HG03520 (cell line): Measurements from ENCODE around the gene UNC5C.

Experiments used
- ATAC-seq: cut with Tn5 transposase; IDR thresholded peaks from one replicate; pipeline ENCODE4 v1.9.1; 2021; ENCODE audit warnings: mild to moderate bottlenecking, moderate library complexity; ENCODE audit not compliant: unreplicated experiment

Gene UNC5C

DNA sequence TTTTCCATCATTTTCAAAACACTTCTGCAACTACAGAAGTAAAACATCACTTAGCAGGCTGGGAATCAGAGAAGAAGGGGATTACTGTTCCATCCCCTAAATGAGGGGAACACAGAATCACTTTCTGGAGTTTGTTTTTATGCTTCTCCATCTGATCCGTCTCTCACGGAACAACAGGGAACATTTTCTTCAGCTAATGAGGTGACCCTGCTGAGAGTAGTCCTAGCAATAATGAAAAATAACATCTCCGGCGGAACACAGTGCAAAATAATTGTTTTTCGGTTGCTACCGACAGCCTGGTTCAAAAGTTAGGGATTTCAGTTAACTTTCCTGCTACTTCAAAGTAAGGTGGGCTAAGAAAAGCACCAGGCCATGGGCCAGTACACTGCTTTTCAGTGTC, 322.9 kb downstream of the UNC5C start:
- no peak for ATAC-seq

GRCh38 chr4:95224402-95224801, 324.4 kb downstream of the UNC5C start:
- no peak for ATAC-seq

- ATAC-seq = no peak
Observed at GRCh38 chr4:95220205-95221175, 328.3 kb downstream of the UNC5C start.

DNA sequence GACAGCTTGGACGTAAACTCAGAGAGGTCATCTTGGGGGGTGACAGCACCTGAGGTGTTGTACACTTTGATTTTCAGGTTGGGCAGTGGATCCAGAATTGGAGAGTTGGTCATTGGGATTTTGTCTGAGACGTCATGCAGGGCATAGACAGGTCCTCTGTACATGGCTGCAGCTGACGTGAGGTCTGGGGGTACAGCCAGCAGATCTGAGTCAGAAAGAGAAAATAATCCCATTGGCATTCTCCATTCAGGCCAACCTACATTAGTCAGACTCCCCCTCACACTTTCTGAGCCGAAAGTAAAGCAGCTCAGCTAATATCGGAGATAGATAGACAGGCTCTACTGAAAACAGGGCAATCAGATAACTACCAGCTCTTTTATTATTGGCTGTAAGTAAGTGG, 329.7 kb downstream of the UNC5C start:
- ATAC-seq = no peak

- no peak for ATAC-seq
Observed at GRCh38 chr4:95217197-95217596, 331.6 kb downstream of the UNC5C start.

DNA sequence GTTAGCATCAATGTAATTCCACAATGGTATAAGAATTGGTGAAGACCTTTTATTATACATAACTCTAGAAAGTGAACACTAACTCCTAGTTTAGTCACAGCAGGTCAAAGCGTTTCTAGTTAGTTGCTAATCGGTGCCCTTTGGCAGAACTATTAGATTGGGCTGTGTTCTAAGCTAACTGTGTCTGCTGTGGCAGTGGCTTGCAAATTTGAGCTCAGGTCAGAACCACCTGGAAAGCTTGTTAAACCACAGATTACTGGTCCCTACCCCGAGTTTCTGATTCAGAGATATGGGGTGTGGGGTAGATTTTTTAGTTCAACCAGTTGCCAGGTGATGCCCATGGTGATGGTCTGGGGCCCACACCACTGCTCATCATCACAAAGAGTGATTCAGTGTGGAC, 332.1 kb downstream of the UNC5C start:
- no peak for ATAC-seq

- no peak for ATAC-seq
Observed at GRCh38 chr4:95215991-95216605, 332.7 kb downstream of the UNC5C start.

DNA sequence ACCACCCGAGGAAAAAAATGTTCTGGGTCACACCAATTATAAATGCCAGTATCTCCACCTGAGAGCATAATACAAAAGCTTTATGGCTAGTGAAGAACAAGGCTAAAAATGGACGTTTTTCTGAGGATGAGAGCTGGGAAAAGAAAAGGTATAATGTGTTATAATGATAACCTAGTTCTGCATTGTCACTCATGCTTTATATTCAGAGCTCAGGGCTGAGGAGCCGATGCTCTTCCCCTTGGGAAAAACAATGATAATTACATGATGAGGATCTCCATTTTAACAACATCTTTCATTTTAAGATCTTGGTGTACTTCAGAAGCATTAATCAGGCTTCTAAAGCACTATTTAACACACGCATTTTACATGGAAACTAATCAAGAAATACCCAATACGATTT, 333.7 kb downstream of the UNC5C start:
- no peak for ATAC-seq

- no peak for ATAC-seq
Observed at GRCh38 chr4:95214408-95214807, 334.4 kb downstream of the UNC5C start.

- ATAC-seq = no peak
Observed at GRCh38 chr4:95213366-95213765, 335.4 kb downstream of the UNC5C start.

DNA sequence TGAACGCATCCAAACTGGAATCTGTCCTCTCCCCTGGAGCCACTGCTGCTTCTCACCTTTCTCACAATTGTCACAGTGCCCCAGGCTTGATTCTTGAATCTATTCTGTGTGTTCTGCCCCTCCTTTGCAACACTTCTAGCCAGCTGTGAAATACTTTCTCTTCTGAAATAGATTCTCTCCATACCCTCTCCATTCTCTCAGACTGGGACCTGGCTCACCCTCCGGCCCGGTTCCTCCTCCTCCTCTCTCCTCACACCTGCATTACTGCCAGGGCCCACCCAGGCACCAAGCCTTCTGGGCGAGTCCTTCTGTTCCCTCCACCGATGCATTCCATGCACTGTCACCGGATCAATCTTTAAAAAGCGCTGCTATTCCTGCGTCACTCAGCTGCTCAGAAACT, 336.1 kb downstream of the UNC5C start:
- no peak for ATAC-seq

GRCh38 chr4:95209927-95210326, 338.8 kb downstream of the UNC5C start:
- ATAC-seq = no peak

DNA sequence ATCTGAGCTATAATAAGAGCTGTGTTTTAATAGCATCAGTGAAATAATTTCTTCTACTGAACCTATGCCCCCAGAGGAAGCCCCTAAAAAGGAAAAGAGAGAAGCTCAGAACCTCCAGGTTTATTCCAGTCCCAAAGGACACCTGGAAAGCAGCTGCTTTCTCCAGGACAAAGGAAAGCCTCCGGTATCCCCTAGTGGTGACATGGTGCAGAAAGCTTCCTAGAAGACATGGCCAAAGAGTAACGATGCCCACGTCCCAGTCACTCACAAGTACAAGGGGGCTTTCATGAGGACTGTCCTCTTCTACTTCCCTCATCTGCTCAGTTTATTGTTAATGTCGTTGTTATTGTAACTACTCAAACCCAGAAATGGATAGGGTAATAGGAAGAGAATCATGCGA, 343.9 kb downstream of the UNC5C start:
- no peak for ATAC-seq

DNA sequence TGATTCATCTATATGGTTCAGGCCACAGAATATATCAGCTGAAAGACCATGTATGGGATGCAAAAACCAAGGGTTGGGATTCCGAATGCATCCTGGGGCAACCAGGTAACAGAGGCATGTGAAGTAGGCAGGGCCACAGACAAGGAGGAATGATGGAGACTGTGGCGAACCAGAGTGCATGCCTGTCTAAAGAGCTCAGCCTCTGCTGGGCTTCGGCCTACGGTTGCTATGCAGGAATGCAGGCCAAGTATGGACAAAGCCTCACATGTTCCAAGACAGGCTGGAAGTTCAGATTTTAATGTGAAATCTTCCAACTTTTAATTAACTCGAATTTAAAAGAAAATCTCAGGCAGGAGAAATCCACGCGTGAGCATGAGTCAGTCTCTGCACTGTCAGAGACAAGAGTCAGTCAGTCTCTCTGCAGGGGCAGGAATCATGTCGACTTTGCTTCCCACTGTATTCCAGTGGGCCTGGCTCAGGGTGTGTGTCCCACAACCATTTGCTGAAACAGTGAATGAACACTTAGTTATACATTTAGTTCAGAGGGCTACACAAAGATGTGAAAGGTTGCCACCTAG, 344.4 kb downstream of the UNC5C start:
- no peak for ATAC-seq

GRCh38 chr4:95198961-95199360, 349.8 kb downstream of the UNC5C start:
- ATAC-seq = no peak

GRCh38 chr4:95197353-95197752, 351.4 kb downstream of the UNC5C start:
- no peak for ATAC-seq

DNA sequence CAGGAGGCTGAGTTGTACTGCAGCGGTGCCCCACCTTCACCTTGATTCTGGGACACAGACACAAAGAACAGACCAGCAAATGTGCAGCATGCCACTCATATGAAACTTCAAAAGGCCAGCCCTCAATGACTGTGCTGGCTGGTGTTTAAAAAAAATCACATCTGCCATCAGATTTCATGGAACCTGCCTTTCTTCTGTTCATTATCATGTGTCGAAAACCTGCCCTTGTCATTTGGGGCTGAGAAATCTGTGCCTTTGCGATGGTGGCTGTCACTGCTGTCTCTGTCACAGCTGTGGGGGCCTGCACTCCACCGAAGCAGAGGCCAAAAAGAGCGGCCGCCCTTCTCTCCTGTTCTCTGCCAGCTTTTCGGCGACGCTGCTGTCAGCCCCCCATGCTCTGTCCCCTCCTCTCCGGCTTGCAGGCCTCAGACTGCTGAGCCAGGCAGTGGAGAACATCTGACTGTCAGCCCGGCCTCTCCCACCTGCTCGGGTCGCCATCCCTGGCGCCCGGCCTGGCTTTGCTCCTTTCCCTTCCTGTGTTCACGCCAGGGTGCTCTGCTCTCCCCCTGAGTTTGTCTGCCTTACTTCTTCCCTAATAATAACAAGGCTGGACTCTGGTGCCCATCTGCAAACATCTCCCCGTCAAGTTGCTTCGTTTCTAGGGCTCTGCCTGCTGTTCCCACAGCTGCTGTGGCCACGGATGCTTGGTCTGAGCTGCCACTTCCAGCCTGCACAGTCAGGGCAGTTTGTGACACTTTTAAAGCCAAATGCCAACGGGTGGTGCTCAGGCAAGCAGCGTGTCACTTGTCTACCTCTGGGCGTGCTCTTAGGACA, 355.2 kb downstream of the UNC5C start:
- ATAC-seq = no peak

DNA sequence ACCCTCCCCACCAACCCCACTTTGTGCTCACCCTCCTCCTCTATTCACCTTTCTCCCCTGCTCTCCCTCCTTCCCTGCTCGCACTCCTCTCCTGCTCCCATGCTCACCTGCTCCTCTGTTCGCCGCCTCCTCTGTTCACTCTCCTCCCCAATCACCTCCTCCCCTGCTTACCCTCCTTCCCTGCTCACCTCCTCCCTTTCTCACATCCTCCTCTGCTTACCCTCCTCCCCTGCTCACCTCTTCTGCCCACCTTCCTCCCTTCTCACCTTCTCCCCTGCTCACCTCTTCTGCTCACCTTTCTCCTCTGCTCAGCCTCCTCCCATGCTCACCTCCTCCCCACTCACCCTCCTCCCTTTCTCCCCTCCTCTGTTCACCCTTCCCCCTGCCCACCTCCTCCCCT, 357.2 kb downstream of the UNC5C start:
- ATAC-seq = no peak

- no peak for ATAC-seq
Observed at GRCh38 chr4:95190751-95191436, 357.9 kb downstream of the UNC5C start.

DNA sequence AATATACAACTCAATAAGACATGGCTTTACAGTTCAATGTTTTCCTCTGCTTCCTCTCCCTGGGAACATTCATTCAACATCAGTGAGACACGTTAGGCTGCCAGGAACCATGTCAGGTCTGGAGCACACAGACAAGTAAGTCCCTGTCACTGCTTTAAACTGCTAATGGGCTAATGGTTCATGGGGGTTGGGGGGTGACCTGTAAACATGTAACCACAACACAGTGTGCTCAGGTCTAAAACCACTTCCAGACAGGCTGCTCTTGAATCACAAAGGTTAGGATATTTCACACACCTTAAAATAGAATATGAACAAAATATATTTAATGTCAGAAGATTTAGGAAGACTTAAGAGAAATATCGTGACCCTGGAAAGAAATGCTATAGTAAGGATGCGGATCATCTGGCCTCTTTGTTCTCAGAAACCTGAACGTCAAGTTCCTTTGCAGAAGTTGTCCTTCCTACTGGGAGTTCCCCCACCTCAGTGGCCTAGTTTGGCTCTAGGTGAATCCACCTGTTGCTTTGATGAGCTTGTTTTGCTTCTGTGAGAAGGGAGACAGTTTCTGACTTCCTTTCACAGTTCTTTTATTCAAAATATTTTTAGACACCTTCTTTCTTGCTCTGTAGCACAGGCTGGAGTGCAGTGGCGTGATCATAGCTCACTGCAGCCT, 359.9 kb downstream of the UNC5C start:
- no peak for ATAC-seq
